Measurements from ENCODE around the gene GAPVD1. TPM values are rescaled to one million over a fixed set of nuclear protein-coding genes. Genes with fewer than 3 reads are reported as not detected.

Gene GAPVD1
- total and polyA plus RNA-seq, 2 of the 13 experiments (the other 11 are each of a cell fraction or from before 2014, with no cell fraction given), result 11.1 to 33.2 TPM

DNA sequence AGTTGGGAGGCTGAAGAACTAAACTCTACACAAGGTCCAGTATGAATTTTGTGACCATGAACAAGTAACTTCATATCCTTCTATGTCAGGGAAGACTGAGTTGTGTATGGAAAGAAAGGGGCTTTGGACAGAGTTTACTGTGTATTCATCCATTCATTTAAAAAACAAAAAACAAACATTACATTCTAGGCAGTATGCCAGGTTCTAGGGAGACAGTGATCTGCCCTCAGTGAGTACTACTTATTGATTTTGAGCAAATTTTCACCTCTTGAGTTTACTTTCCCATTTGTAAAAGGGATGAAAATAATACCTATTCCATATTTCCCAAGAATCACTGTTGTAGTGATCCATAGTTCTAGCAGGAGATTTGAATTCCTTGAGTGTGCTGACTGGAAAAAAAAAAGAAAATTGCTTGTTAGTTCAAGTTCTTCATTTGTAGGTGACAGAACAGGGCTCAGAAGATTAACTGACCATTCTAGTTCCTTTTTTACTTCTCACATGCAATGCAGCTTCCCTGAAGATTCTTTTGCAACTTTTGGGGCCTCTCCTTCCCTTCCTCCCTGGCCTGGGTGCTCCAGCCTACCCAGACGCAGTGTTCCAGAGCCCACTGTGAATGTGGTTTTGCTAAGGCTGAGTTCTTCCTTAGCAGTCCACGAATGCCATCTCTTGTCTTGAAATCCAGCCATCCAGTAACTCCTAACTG is 2.6 kb upstream of the GAPVD1 start (continued):
- TF ChIP-seq, protein P1, sequence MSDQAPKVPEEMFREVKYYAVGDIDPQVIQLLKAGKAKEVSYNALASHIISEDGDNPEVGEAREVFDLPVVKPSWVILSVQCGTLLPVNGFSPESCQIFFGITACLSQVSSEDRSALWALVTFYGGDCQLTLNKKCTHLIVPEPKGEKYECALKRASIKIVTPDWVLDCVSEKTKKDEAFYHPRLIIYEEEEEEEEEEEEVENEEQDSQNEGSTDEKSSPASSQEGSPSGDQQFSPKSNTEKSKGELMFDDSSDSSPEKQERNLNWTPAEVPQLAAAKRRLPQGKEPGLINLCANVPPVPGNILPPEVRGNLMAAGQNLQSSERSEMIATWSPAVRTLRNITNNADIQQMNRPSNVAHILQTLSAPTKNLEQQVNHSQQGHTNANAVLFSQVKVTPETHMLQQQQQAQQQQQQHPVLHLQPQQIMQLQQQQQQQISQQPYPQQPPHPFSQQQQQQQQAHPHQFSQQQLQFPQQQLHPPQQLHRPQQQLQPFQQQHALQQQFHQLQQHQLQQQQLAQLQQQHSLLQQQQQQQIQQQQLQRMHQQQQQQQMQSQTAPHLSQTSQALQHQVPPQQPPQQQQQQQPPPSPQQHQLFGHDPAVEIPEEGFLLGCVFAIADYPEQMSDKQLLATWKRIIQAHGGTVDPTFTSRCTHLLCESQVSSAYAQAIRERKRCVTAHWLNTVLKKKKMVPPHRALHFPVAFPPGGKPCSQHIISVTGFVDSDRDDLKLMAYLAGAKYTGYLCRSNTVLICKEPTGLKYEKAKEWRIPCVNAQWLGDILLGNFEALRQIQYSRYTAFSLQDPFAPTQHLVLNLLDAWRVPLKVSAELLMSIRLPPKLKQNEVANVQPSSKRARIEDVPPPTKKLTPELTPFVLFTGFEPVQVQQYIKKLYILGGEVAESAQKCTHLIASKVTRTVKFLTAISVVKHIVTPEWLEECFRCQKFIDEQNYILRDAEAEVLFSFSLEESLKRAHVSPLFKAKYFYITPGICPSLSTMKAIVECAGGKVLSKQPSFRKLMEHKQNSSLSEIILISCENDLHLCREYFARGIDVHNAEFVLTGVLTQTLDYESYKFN (CRISPR knock-in tag; conservative IDR thresholded peaks at IDR 0.05), result peak; percentile 32; the same call in 1 of the 2 replicates
- TF ChIP-seq KDM6A (CRISPR knock-in tag; IDR thresholded peaks at IDR 0.05; ENCODE audit: low read depth), result no peak
- TF ChIP-seq SOX6 (IDR thresholded peaks at IDR 0.05), result no peak
- no peak for TF ChIP-seq SOX6 (CRISPR knock-in tag; IDR thresholded peaks at IDR 0.05)
- TF ChIP-seq, protein P2, sequence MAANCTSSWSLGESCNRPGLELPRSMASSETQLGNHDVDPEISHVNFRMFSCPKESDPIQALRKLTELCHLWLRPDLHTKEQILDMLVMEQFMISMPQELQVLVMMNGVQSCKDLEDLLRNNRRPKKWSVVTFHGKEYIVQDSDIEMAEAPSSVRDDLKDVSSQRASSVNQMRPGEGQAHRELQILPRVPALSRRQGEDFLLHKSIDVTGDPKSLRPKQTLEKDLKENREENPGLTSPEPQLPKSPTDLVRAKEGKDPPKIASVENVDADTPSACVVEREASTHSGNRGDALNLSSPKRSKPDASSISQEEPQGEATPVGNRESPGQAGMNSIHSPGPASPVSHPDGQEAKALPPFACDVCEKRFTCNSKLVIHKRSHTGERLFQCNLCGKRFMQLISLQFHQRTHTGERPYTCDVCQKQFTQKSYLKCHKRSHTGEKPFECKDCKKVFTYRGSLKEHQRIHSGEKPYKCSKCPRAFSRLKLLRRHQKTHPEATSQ (CRISPR knock-in tag; IDR thresholded peaks at IDR 0.05; ENCODE audit: borderline replicate concordance), result no peak
- peak; percentile 12; the same call in 1 of the 2 replicates for TF ChIP-seq TBX3 (IDR thresholded peaks at IDR 0.05; ENCODE audit: borderline replicate concordance)
- TF ChIP-seq ZNF180 (CRISPR knock-in tag; IDR thresholded peaks at IDR 0.05; ENCODE audit: borderline replicate concordance, low read depth), result no peak
- TF ChIP-seq JUNB (CRISPR knock-in tag; IDR thresholded peaks at IDR 0.05; ENCODE audit: borderline replicate concordance), result no peak
- no peak for TF ChIP-seq ZSCAN29 (CRISPR knock-in tag; conservative IDR thresholded peaks at IDR 0.05)
- TF ChIP-seq, protein P3, sequence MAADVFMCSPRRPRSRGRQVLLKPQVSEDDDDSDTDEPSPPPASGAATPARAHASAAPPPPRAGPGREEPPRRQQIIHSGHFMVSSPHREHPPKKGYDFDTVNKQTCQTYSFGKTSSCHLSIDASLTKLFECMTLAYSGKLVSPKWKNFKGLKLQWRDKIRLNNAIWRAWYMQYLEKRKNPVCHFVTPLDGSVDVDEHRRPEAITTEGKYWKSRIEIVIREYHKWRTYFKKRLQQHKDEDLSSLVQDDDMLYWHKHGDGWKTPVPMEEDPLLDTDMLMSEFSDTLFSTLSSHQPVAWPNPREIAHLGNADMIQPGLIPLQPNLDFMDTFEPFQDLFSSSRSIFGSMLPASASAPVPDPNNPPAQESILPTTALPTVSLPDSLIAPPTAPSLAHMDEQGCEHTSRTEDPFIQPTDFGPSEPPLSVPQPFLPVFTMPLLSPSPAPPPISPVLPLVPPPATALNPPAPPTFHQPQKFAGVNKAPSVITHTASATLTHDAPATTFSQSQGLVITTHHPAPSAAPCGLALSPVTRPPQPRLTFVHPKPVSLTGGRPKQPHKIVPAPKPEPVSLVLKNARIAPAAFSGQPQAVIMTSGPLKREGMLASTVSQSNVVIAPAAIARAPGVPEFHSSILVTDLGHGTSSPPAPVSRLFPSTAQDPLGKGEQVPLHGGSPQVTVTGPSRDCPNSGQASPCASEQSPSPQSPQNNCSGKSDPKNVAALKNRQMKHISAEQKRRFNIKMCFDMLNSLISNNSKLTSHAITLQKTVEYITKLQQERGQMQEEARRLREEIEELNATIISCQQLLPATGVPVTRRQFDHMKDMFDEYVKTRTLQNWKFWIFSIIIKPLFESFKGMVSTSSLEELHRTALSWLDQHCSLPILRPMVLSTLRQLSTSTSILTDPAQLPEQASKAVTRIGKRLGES (CRISPR knock-in tag; IDR thresholded peaks at IDR 0.05; ENCODE audit: borderline replicate concordance), result no peak
- TF ChIP-seq, protein P4, sequence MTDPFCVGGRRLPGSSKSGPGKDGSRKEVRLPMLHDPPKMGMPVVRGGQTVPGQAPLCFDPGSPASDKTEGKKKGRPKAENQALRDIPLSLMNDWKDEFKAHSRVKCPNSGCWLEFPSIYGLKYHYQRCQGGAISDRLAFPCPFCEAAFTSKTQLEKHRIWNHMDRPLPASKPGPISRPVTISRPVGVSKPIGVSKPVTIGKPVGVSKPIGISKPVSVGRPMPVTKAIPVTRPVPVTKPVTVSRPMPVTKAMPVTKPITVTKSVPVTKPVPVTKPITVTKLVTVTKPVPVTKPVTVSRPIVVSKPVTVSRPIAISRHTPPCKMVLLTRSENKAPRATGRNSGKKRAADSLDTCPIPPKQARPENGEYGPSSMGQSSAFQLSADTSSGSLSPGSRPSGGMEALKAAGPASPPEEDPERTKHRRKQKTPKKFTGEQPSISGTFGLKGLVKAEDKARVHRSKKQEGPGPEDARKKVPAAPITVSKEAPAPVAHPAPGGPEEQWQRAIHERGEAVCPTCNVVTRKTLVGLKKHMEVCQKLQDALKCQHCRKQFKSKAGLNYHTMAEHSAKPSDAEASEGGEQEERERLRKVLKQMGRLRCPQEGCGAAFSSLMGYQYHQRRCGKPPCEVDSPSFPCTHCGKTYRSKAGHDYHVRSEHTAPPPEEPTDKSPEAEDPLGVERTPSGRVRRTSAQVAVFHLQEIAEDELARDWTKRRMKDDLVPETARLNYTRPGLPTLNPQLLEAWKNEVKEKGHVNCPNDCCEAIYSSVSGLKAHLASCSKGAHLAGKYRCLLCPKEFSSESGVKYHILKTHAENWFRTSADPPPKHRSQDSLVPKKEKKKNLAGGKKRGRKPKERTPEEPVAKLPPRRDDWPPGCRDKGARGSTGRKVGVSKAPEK (CRISPR knock-in tag; IDR thresholded peaks at IDR 0.05; ENCODE audit: borderline replicate concordance), result no peak
- TF ChIP-seq, protein P5, sequence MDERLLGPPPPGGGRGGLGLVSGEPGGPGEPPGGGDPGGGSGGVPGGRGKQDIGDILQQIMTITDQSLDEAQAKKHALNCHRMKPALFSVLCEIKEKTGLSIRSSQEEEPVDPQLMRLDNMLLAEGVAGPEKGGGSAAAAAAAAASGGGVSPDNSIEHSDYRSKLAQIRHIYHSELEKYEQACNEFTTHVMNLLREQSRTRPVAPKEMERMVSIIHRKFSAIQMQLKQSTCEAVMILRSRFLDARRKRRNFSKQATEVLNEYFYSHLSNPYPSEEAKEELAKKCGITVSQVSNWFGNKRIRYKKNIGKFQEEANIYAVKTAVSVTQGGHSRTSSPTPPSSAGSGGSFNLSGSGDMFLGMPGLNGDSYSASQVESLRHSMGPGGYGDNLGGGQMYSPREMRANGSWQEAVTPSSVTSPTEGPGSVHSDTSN (CRISPR knock-in tag; IDR thresholded peaks at IDR 0.05), result no peak
- no peak for TF ChIP-seq ZNF558 (CRISPR knock-in tag; IDR thresholded peaks at IDR 0.05; ENCODE audit: borderline replicate concordance)
- TF ChIP-seq ZNF768 (CRISPR knock-in tag; IDR thresholded peaks at IDR 0.05), result no peak
- TF ChIP-seq ZNF782 (CRISPR knock-in tag; IDR thresholded peaks at IDR 0.05; ENCODE audit: borderline replicate concordance), result no peak
